GM18526 (cell line): Measurements from ENCODE around the gene SNUPN.

Experiments used
- POLR2A ChIP-seq: IDR thresholded peaks from 3 replicates; pipeline ENCODE4 v1.6.1; 2011; ENCODE audit not compliant: insufficient read length; ENCODE audit errors: extremely low read depth

SNUPN gene

GRCh38 chr15:75620058-75620820 is 5.3 kb downstream of the SNUPN start:
- TF ChIP-seq POLR2A: no peak

- TF ChIP-seq POLR2A: no peak
Measured at GRCh38 chr15:75616766-75617165, 8.8 kb downstream of the SNUPN start.

DNA sequence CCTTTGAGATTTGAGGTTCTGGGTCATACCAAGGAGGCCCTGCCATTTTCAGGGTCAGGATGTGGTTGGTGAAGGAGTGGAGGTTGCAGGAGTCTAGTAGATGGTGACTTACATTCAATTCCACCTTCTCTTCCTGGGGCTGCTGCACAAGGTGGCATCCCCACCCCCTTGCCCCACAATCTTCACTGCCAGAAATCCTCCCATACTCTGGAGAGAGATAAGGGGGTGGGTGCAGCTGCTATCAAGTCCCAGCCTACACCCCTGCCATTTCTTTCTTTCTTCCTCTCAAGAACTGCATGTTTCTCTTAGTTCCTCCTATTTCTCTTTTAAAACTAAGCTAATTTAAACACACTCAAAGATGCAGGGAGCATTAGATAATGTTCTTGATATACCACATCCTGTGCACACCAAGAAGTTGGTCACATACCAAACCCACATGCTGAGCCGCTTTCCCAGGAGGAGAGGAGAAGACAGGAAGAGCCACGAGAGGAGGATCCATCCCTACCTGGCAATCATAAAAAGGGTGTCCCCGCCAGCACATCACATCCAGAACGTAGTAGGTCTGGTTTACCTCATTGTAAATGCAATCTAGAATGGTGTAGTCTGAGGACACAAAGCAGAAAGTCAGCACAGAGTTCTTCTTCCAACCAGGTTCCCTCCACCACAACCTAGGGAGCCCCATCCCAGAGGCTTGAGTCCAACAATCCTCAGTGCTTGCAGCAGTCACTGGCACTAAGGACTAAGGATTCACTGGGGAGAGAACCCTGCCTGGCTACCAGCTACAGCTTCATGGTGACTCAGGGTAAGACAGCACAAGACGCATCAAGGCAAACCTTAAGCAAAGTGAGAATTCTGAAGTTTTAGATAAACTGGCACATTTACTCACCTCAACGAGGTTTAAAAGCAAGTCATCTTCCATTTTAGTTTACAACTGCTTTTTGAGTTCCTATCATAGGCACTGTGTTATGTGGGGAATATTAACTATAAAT is 18.5 kb downstream of the SNUPN start:
- TF ChIP-seq POLR2A: no peak

DNA sequence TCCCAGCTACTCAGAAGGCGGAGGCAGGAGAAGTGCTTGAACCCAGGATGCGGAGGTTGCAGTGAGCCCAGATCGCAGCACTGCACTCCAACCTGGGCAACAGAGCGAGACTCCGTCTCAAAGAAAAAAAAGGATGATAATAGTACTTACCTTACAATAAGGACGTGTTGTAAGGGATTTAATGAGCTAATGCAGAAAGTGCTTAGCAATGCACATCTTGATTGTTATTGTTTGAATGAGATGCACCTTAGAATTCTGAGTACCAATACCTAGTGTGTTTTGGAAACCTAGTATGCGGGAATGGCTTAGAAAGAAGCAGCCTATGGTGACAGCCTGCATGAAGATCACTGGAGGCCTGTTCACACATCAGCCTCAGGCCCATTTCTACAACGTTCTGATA is 19.5 kb downstream of the SNUPN start:
- TF ChIP-seq POLR2A: no peak

DNA sequence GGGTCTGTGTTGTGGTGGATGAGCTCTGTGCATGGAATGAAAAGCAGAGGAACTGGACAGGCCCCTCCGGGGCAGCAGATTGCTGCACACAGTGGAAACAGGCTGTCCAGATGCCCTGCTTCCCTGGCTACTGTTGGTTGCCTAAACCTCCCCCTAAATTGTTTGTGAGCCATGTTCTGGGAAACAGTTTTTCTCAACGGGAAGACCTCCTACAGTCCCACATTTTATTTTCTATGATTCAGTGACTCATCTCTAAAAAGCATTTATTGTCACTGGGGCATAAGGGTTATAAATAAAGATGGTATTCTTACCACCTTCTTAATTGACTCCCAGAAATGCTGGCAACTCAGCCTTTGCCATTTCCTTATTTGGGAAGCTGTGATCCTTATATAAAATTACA is 26.1 kb downstream of the SNUPN start:
- no peak for TF ChIP-seq POLR2A

DNA sequence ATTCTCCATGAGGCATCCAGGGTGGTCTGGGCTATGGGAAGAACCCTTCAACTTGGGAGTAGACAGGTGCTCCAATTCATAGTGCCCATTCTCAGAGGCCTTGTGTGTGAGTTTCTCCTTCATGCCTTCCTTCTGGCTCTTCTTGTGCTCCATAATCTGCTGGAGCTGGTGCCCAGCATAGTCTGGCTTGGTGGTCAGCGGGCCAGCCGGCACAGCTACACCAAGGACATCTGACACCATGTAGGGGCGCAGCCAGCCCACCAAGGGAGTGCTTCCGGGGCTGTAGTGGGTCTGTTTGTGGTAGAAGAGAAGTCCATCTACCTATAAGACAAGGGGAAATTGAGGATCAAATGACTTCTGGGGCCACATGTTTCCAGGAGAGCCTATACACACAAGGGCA is 27.2 kb downstream of the SNUPN start:
- no peak for TF ChIP-seq POLR2A

DNA sequence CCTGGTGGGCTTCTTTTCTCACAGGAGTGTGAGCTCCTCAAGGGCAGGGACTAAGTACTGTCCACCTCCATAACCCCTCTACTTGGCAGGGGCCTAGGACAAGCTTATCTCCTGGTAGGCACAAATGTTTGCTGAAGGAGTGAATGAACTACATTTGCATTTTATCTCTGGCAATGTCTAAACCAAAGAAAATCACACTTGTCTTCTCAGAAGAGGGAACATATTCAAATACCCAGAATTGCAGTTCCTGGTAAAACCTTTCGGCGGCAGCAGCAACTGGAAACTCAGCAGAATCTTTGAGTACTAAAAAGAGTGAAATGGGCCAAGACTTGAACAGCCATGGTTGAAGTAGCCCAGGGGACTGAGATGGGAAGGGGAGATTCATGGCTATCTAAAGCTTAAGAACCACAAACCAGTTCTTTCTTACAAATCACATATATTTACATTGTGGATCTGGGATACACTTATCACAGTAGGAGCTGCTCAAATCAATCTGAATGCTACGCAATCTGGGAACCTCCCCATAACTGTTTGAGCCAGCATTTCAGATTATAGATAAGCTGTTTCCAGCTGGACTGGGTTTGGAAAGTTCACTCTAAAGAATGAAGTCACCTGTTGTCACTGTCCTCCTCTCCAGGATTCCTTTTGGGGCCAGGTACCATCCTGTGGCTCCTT is 27.7 kb downstream of the SNUPN start:
- no peak for TF ChIP-seq POLR2A

- TF ChIP-seq POLR2A: no peak
Measured at GRCh38 chr15:75596703-75597345, 28.7 kb downstream of the SNUPN start.

- no peak for TF ChIP-seq POLR2A
Measured at GRCh38 chr15:75594276-75594675, 31.2 kb downstream of the SNUPN start.

DNA sequence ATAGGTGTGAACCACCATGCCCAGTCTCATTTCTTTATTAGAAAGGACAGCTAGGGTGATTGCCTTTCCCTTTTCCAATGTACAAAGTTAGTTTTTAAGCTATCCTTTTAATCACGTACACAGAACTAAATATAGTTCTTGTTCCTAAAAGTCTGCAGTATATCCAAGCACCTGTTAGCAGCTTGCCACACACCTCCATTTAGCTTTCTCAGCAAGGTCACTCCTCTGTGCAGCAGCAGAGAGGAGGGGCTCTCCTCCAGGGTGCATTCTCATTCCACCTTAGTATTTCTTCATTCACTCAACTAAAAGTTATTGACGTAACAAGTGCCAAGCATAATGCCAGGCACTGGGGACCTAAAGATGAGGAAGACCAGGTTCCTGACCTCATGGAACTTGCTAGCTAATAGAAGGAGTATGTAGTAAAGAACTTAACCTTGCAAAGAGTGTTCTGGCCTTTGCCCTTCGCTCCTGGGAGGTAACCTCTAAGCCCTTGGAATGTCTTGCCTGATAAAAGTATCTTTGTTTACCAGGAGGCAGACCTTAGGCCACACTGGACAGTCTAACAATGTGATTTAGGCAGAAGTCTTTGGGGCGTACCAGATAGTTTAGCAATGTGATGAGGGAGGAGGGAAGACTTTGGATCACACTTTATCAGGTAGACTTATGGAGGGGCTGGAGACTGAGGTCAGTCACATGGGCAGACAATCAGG is 33.7 kb downstream of the SNUPN start:
- no peak for TF ChIP-seq POLR2A

- no peak for TF ChIP-seq POLR2A
Measured at GRCh38 chr15:75590239-75590638, 35.3 kb downstream of the SNUPN start.

DNA sequence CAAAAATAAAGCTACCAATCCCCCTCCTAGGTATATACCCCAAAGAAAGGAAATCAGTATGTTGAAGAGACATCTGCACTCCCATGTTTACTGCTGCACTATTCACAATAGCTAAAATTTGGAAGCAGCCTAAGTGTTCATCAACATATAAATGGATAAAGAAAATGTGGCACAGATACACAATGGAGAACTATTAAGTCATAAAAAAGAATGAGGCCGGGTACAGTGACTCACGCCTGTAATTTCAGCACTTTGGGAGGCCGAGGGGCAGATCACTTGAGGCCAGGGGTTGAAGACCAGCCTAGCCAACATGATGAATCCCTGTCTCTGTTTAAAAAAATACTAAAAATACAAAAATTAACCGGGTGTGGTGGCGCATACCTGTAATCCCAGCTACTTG is 36.5 kb downstream of the SNUPN start:
- no peak for TF ChIP-seq POLR2A

DNA sequence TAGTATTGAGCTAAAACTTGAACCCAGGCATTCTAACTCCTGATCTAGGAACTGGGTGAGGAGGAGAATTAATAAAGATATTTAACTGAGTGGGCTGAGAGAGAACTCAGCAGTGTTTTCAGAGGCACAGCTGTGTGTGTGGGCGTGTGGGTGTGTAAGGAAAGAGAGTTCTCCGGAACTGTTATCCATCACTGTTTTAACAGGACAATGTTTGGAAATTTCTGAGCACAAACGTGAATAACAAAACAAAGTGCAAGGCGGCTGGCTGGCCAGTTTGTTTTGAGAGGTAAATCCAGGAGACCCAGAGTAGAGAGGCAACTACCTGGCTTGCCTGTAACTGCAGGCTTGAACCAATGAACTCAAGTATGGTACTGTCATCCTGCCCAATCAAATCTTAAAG is 41.4 kb downstream of the SNUPN start:
- TF ChIP-seq POLR2A: no peak

- no peak for TF ChIP-seq POLR2A
Measured at GRCh38 chr15:75583701-75584100, 41.8 kb downstream of the SNUPN start.
